T-helper 1 cell treated with Interleukin-12 subunit alpha and Interleukin-12 subunit beta and Interleukin-4 antibody, amounts not matched to agents 30 ng/mL and 1 ng/mL, for 36 hours (primary cell): Measurements from ENCODE around the gene FCHSD2. TPM values are rescaled to one million over a fixed set of nuclear protein-coding genes. Genes with fewer than 3 reads are reported as not detected.
"Not testable (repeated sequence)": the region's sequence is repeated elsewhere in the genome, so short reads cannot be mapped to it uniquely, and the experiment has no call there.

ENCODE experiments used
- intact Hi-C: fragments of 100-400 bp; cut with micrococcal nuclease; formaldehyde crosslinking; loops from one replicate; pipeline ENCODE4 v1.15.1; 2024
- total RNA-seq: library from RNA; stranded (reverse); gene quantifications from 2 replicates; pipeline ENCODE4 v1.2.3, GENCODE V29; 2022

Gene FCHSD2
- total RNA-seq, 1 donor from 2014 or later, result 62.6 TPM

DNA sequence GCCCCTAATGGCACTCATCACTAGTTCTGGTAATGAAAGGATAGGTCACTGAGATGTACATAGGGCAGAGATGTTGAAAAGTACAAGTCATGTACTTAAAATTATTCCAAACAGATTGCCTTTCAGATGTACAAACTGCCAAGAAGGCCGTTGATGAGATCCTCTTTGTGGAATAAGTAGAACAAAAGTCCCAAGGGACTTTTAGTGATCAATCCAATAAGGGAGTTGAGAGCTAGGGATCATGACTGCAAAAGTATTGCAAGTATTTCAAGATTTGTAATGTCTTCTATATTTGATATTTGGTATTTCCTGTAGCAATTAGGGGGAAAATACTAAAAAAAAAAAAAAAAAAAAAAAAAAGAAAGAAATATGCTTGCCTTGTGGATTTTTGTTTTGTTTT lies 245.7 kb downstream of the FCHSD2 start:
- intact Hi-C loops, result no loop called here

DNA sequence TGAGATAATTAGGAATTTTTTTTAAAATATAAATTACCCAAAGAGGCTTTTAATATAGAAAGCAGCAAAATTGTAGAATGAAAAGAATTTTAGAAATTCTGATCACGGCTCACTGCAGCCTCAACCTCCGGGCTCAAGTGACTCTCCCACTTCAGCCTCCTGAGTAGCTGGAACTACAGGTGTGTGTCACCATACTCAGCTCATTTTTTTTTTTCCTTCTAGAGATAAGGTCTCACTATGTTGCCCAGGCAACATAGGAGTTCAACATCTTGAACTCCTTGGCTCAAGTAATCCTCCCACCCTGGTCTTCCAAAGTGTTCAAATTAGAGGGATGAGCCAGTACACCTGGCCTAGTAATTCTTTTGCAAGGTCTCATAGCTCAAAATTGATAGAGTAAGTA lies 251.2 kb downstream of the FCHSD2 start:
- intact Hi-C loops, result no loop called here

DNA sequence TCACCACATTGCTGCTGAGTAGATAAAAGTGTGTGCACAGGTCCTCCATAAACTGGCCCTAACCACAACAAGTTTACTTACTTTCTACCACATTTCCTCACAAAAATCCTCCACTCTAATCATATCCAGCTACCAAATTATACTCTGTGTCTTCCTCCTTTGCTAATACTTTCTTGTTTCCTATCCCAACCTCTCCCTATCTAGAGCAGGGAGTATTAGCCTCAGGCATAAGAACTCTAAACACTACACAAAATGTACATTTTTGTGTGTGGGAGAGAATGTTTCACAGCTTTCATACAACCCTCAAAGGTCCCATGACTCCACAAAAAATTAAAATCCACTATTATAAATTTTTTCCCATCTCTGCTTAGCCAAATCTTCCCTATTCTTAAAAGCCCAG lies 255.5 kb downstream of the FCHSD2 start:
- intact Hi-C loops, result no loop called here

DNA sequence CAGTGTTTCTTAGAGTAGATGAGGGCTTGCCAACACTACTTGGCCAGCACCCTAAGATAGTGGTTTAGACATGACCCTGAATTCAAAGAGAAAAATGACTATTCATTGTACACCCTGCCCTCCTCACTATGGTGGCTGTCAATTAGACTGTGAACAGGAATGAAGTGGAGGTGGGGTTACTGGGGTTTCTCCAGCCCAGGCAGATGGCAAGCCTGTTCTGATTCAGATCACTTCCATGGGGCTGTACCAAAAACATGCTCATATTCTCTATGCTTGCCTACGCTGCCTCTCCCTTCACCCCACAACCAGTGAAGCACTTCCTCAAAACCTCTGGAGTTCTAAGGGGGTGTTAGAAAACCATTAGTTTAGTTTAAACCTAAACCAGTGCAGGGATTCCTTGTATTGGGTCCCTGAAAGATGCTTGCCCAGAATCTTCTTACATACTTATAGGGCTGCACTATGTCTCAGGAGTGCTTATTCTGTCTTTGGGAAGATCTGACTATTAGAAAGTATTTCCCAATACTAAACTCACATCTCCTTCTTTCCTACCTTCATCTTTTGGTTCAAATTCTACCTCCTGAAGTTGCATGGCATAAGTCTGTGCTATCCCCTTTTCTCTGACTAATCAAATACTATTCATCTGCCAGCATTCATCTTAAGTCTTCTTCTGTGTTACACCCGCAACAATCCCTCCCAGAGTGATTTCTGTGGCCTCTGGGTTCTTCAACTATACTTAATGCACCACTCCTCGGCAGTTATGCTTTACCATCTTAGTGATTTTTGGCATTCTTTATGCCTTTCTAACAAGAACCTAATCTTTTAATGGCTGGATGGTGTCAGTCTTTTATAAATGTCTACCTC lies 256.1 kb downstream of the FCHSD2 start:
- intact Hi-C loops, result no loop called here

DNA sequence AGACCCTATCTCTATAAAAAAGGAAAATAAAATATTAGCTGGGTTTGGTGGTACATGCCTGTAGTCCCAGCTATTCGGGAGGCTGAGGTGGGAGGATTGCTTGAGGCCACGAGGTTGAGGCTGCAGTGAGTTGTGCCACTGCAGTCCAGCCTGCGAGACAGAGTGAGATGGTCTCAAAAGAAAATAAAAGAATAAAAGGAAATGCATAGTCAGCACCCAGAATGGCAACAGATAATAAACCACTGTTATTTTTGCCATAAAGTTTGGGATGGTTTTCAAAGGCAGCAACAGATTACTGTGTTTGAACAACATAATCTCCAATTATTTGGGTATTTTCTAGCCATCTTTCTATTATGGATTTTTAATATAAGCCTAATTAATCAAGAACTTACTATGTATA lies 266.0 kb downstream of the FCHSD2 start:
- intact Hi-C loops, result no loop called here

DNA sequence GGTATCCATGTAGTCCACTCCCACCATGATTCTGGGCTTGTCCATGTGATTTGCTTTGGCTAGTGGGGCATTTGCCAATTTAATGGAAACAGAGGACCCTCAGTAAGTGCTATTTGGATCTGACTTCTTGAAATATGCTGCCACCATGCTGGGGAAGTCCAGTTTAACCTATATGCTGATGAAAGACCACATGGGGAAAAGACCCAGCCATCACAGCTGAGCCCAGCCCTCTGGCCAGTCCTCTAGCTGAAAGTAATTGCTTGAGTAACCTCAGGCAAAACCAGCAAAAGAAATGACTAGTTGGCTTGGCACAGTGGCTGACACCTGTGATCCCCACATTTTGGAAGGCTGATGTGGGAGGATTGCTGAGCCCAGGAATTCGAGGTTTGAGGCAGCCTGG lies 266.4 kb downstream of the FCHSD2 start:
- intact Hi-C loops, result no loop called here

DNA sequence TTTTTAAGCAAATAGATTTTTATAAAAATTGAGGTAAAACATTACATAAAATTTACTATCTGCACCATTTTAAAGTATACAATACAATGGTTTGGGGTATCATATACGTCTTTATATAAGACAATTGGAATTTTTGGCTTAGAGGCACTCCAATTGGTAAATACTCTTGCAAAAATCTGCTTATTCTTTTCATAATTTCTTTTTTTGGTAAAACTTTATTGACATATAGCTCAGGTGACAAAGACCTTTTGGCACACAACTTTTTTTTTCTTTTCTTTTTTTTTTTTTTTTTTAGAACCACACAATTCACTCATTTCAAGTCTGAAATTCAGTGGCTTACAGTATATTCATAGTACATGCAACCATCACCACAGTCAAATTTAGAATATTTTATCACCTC lies 270.1 kb downstream of the FCHSD2 start:
- intact Hi-C loops, result no loop called here

DNA sequence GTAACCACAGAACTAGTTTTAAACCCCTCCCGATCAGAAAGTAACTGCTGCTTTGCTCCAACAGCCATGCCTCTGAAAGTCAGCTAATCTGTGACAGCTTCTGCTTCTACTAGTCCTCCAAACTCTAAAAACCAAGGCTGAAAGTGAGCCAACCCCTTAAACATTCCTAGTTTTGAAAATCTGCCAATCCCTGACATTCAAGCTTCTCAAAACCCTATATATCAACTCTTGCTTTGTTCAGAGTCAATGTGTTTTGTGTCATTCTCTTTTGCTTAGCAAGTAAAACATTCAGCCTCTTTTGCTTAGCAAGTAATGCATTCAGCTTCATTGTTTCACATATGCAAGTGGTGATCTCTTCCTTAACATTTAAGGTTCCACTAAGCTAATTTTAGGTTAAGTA lies 271.0 kb downstream of the FCHSD2 start:
- intact Hi-C loops, result no loop called here

DNA sequence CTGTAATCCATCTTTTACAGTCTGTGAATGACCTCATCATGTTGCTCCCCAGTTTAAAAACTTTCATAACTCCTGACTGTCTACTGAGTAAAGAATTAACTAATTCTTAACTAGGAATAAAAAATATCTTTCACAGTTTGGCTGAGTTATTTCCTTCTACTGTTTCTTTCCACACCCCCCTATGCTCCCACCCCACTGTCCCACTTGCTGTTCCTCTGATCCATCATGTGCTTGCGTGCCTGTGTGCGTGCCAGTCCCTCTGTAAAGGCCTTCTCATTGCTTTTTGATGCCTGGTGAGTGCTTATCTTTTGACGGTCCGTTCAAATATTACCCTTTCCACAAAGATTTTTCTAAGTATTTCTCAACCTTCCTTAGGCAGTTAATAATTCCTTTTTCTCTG lies 272.3 kb downstream of the FCHSD2 start:
- intact Hi-C loops, result no loop called here

DNA sequence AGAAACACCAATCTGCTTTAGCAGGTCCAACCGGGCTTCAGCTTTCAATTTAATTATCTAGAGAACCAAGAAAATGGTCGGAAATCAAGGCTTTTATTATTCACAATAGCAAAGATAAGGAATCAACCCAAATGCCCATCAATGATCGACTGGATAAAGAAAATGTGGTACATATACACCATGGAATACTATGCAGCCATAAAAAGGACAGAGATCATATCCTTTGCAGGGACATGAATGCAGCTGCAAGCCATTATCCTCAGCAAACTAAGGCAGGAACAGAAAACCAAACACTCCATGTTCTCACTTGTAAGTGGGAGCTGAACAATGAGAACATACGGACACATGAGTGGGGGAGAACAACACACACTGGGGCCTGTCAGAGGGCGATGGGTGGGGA lies 274.1 kb downstream of the FCHSD2 start:
- intact Hi-C loops, result no loop called here

DNA sequence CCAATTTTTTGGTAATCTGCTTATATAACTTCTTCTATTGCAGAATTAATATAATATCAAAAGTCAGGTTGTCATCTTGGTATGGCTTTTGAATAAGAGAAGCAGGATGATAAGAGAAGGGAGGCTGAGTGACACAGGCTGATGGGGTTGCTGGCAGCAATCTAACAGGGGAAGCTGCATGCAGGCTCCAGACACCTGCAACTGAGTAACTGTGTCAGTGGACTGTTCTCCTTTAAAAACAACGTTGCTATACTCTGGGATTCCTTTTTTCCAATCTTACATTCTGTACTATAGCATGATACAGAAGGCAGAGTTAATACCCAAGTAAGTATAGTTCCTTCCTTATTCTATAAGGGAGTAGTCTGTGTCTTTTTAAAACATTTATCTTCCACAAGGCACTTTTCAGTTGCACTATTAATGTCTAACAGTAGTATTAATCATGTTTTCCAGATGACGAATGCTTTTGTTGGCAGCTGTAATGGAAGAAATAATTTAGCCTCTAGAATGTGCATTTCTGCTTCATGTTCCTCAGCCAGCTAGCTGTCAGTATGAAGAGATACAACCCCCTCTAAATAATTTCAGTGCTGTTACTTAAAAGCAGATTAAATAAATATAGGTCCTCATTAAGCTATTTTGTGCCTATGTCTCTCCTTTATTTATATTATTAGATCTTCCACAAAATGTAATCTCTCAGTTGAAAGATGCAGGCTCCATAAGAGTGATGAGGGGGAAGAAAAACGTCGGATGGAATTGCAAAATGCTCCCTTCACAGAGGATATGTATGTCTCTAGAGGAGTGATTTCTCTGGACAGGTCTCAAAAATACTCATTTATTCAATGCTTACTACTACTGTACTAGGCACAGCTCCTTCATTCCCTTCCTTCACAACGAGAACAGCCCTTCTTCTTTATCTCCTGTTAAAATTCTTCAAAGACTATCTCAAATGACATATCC lies 277.1 kb downstream of the FCHSD2 start:
- intact Hi-C loops, result no loop called here

DNA sequence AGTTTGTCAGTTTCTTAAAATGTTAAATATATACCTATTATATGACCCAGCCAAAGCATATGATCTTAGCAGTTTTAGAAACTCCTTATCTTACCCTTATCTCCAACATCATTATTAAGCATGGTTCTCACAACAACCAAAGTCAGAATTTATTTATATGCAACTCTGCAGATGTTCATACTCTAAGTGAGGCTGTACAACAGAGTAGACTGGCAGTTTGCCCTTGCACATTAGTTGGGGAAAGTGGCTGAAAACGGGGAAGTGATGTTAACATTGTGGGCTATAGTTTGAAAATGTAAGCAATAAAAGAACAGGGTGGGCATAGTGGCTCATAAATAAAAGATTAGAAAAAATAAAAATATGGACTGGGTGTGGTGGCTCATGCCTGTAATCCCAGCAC lies 278.2 kb downstream of the FCHSD2 start:
- intact Hi-C loops, result no loop called here

DNA sequence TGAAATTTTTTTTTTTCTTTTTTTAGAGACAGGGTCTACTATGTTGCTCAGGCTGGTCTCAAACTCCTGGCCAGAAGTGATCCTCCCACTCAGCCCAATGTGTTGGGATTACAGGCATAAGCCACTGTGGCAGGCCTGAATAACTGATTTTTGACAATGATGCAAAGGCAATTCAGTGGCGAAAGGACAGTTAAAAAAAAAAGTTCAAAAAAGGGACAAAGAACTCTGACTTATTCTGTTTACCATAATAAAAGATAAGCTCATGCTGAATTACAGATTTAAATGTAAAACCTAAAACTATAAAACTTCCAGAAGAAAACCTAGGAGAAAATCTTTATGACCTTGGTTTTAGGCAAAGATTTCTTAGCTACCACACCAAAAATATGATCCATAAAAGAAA lies 279.0 kb downstream of the FCHSD2 start:
- intact Hi-C loops, result no loop called here

DNA sequence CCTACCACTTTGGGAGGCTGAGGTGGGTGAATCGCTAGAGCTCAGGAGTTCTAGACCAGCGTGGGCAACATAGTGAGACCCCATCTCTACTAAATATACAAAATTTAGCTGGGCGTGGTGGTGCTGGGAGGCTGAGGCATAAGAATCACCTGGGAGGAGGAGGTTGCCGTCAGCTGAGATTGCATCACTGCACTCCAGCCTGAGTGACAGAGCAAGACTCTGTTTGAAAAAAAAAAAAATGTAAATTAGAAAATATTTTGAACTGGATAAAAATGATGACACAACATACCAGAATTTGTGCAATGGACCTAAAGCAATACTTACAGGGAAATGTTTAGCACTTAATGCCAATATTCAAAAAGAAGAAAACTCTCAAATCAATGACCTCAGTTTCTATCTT lies 281.5 kb downstream of the FCHSD2 start:
- intact Hi-C loops, result no loop called here

DNA sequence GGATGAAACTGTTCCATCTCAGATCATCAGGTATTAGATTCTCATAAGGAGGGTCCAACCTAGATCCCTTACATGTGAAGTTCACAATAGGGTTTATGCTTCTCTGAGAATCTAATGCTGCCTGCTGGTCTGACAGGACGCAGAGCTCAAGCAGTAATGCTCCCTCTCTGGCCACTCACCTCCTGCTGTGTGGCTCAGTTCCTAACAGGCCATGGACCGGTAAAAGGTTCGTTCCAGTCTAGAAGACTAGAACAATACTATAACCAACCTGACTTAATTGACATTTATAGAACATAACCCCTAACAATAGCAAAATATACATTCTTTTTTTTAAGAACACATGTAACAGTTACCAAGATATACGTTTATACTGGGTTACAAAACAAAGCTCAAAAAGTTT lies 282.1 kb downstream of the FCHSD2 start:
- intact Hi-C loops, result no loop called here

DNA sequence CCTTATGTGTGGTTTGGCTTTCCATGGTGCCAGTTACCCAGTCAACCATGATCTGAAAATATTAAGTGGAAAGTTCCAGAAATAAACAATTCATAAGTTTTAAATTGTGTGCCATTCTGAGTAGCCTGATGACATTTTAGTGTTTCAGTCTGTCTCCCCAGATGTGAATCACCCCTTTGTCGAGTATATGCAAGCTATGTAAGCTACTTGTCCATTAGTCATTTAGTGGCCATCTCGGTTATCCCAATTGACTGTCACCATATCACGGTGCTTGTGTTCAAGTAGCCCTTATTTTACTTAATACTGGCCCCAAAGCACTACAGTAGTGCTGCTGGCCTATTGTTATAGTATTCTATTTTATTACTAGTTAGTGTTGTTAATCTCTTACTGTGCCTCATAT lies 283.0 kb downstream of the FCHSD2 start:
- intact Hi-C loops, result no loop called here

DNA sequence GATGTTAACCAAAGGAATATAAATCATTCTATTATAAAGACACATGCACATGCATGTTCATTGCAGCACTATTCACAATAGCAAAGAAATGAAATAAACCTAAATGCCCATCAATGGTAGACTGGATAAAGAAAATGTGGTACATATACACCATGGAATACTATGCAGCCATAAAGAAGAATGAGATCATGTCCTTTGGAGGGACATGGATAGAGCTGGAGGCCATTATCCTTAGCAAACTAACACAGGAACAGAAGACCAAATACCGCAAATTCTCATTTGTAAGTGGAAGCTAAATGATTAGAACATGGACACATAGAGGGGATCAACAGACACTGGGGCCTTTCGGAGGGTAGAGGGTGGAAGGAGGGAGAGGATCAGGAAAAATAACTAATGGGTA lies 283.9 kb downstream of the FCHSD2 start:
- intact Hi-C loops, result not testable (repeated sequence)

DNA sequence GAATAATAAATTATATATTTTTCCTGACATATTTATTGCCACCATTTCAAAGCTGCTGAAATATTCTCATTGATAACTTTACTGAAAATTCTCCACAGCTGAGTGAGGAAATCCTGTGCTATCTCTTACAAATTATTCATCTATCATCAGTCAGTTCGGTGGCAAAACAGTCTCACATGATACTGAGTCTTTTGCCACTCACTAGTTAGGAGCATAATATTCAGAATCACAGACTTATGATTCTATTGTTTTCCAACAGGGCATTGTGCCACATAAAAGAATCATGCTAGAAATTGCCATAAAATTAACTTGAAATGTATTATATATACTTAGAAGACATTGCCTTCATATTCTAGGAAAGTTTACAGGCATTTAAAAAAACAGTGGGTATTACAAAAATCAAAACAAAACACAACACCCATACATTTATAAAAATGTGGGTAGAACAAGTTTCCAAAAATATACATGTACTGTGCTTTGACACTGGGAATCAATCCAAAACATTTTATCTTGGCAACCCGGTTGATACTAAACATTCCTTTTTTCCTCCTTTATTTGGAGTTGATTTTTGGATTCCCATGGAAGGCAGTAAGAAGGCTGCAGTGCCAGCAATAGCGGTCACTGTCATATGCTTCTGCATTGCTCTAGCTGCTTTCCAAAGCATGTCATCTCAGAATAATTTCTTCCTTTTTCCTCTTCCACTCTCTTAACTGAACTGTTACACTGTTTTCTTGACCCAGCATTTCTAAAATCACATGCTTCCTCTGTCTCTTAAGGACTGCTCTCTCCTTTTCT lies 285.4 kb downstream of the FCHSD2 start:
- intact Hi-C loops, result no loop called here

DNA sequence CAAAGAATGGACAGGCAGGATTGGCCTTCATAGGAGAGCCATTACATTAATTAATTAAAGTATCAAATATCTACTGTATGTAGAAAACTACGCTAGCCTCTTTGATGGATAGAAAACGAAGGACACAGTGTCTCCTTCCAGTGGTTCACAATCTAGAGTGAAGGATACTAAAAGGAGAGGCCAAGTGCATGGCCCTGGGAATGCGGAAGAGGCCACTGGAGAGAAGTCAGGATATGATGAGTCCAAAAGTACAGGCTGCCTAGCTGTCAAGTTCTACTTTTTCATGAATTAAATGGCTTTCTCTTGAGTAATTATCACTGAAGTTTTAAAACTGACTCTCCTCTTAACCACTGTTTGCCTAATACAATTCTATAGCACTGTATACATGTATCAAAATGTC lies 286.1 kb downstream of the FCHSD2 start:
- intact Hi-C loops, result no loop called here

DNA sequence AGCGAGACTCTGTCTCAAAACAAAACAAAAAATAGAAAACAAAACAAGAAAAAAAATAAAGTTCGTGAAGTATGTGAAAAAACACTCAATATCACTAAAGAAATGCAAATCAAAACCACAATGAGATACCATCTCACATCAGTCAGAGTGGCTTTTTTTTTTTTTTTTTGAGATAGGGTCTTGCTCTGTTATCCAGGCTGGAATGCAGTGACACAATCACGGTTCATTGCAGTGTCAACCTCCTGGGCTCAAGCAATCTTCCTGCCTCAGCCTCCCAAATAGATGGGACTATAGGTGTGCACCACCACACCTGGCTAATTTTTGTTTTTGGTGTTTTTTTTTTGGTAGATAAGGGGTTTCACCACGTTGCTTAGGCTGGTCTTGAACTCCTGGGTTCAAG lies 290.4 kb downstream of the FCHSD2 start:
- intact Hi-C loops, result no loop called here

DNA sequence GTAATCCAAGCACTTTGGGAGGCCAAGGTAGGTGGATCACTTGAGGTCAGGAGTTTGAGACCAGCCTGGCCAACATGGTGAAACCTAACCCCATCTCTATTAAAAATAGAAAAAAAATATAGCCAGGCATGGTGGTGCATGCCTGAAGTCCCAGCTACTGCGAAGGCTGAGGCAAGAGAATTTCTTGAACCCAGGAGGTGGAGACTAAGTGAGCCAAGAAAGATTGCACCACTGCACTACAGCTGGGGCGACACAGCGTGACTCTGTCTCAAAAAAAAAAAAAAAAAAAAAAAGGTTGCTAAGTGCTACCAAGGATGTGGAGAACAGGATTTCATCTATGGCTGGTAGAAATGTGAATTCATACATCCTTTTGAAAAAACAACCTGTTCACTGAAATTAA lies 291.3 kb downstream of the FCHSD2 start:
- intact Hi-C loops, result no loop called here
